ENCODE measurements around the gene B4GALNT4.
"Not testable (repeated sequence)": the region's sequence is repeated elsewhere in the genome, so short reads cannot be mapped to it uniquely, and the experiment has no call there.

Gene B4GALNT4

DNA sequence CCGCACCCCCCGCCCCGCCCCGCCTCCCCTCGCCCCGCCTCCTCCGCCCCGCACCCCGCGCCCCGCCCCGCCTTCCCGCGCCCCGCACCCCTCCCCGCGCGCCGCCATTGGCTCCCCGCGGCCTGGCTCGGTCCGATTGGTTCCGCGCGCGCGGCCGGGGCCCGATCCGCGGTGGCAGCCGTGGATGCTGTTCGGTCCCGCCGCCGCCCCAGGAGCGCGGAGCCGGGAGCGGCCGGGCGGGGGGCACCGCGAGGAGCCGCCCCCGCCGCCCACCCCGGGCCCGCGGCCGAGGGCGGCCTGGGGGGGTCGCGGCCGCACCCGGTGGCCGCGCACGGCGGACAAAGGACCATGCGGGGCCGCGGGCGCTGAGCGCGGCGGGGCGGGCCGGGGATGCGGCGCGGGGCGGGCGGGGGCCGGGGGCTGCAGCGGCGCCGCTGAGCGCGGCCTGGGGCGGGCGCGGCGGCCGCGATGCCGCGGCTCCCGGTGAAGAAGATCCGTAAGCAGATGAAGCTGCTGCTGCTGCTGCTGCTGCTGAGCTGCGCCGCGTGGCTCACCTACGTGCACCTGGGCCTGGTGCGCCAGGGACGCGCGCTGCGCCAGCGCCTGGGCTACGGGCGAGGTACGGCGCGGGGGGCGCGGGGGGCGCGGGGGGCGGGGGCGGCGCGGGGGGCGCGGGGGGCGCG lies at the start of gene B4GALNT4:
Gene B4GALNT4, plus strand, starts transcription at position 164 of the 683 bp plus-strand sequence. Its CDS starts 305 bp downstream, at position 469.
- no peak for DNase-seq

DNA sequence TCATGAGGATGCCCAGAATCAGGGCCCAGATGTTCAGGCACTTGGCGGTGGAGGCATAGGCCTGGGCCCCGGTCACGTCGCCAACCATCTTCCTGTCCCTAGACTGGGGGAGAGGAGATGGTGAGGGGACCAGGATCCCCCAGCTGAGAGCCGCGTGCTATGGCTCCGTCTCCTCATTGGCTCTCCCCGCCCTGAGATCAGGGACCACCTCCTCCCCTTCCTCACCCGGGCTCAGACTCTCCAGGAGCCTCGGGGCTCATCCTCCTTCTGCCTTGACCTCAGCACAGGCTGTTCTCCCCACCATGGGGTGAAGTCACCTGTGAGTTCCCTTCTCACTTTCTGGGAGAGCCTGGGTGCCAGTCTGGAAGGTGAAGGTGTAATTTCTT lies 49.4 kb upstream of the B4GALNT4 start:
- DNase-seq, result not testable (repeated sequence)

- no peak for DNase-seq
Observed at GRCh38 chr11:324156-324555, 45.1 kb upstream of the B4GALNT4 start.

- DNase-seq, result not testable (repeated sequence)
Observed at GRCh38 chr11:324593-325517, 44.4 kb upstream of the B4GALNT4 start.

- DNase-seq, result no peak
Observed at GRCh38 chr11:325796-326591, 43.3 kb upstream of the B4GALNT4 start.

GRCh38 chr11:326592-326841 lies 42.8 kb upstream of the B4GALNT4 start:
- DNase-seq, result no peak

- DNase-seq, result no peak
Observed at GRCh38 chr11:326842-327580, 42.3 kb upstream of the B4GALNT4 start.

- no peak for DNase-seq
Observed at GRCh38 chr11:327581-327923, 41.7 kb upstream of the B4GALNT4 start.

DNA sequence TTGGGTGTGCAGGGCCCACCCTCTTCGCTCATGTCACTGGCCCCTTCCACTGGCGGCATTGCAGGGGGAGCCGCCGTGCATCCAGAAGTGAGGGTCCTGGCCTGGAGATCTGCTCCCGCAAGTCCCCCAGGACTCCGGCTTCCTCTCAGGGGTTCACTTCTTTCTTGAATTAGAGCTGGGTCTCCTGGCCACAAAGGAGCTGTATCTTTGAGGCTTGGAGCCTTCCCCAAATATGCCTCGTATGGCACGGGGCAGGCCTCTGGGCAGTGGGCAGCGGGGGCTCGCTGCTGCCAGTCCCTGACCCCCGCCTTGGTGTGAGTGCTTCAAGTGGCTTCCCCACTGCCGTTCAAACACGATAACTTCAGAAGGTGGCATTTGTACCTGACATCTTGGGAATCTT lies 41.3 kb upstream of the B4GALNT4 start:
- no peak for DNase-seq

- not testable (repeated sequence) for DNase-seq
Observed at GRCh38 chr11:328516-329100, 40.7 kb upstream of the B4GALNT4 start.

- DNase-seq, result no peak
Observed at GRCh38 chr11:329886-330253, 39.4 kb upstream of the B4GALNT4 start.

DNA sequence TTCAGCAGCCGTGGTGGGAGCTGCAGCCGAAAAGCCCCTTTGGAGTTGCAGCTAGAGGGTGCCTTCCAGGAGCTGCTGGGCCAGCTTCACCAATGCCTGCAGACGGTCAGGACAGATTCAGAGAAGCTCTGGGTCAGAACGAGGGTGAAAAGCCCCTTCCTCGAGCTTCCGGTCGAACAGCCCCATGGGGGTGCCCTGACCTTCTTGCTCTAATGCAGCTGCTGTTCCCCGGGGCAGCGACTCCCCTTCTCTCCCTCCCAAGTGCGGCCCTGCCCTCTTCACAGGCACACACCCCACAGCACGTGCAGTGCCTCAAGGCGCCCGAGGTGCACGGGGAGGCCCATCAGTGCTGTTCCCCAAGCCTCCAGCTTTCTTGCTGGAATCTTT lies 39.0 kb upstream of the B4GALNT4 start:
- DNase-seq, result no peak

- DNase-seq, result no peak
Observed at GRCh38 chr11:330694-331357, 38.5 kb upstream of the B4GALNT4 start.

DNA sequence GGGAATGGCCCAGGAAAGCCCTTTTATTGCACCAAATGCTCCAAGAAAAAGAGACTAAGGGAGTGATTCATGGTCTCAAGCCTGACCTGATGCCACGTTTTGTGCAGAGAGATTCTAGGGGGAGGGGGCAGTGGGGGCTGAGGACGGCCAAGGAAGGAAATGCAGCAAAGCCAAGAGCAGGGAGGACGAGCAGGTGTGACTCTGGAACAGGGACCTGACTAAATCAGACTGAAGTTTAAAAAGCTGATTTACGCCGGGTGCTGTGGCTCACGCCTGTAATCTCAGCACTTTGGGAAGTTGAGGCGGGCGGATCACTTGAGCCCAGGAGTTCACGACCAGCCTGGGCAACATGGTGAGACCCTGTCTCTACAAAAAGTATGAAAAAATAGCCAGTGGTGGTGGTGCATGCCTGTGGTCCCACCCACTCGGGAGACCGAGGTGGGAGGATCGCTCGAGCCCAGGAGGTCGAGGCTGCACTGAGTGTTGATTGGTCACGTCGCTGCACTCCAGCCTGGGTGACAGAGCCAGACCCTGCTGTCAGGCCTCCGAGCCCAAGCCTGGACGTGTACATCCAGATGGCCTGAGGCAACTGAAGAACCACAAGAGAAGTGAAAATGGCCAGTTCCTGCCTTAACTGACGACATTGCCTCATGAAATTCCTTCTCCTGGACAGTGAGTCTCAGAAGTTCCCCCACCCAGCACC lies 37.8 kb upstream of the B4GALNT4 start:
- DNase-seq, result no peak

DNA sequence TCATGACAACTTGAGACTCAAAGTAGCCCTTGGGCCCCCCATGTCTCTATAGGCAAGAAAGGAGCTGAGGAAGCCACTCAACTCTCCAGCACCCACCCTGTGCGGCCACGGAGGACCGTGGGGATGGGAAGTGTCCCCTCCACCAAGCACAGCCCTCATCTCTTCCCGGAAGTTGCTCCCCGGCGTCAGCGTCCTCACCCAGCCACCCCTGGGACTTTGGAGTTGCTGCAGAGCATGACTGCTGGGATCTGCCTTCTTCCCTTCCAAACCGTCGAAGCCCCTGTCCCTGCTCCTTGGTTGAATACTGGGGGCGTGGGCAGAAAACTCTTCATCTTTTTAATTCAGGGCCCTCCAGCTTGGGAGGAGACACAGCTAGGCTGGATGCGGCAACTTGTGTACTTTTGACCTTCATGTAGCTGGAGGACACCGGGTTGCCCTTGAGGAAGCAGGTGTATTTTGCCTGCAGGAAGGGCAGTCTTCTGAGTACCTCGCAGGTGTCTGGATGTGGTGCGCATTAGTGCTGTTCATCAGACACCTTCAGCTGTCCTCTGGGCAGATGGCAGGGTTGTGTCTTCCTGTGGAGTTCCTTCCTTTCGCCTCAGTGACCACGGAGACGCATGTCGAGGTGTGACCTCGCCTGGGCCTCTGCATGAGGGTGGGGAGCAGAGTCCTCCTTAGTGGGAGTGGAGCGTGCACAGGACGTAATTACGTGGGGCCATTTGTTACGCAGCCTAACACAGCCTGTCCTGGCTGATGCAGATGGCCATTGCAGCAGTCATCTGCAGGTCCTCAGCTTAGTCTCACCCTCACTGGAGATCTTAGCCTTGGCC lies 36.4 kb upstream of the B4GALNT4 start:
- no peak for DNase-seq

DNA sequence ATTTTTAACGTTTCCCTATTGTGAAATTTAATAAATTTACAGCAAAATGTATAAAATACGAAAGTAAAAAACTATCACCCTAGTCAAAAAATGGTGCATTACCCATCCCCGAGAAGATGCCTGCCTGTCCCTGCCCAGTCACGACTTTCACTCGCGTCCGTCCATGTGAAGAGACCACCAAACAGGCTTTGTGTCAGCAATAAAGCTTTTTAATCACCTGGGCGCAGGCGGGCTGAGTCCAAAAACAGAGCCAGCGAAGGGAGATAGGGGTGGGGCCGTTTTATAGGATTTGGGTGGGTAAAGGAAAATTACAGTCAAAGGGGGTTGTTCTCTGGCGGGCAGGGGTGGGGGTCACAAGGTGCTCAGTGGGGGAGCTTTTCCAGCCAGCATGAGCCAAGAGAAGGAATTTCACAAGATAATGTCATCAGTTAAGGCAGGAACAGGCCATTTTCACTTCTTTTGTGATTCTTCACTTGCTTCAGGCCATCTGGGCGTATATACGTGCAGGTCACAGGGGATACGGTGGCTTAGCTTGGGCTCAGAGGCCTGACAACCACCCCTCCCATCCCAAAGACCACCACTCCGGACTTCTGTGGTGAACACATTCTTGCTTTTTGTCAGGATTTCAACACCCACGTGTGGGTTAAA lies 35.6 kb upstream of the B4GALNT4 start:
- DNase-seq, result not testable (repeated sequence)

- DNase-seq, result no peak
Observed at GRCh38 chr11:334264-334994, 34.9 kb upstream of the B4GALNT4 start.

- no peak for DNase-seq
Observed at GRCh38 chr11:335779-336658, 33.3 kb upstream of the B4GALNT4 start.
